OCI-LY1 (cell line): ENCODE results near the gene RTBDN.
"Not testable (repeated sequence)": the region's sequence is repeated elsewhere in the genome, so short reads cannot be mapped to it uniquely, and the experiment has no call there.

Experiments
- H2AFZ ChIP-seq: fragments of 200-600 bp; sonication (generic), shearing (Covaris generic); 2 replicates; pipeline ENCODE4 v1.6.0; 2014; ENCODE audit warnings: antibody characterized with exemption, mild to moderate bottlenecking, low read length
- H3F3A ChIP-seq: fragments of 200-600 bp; sonication (generic), shearing (Covaris generic); 2 replicates; pipeline ENCODE4 v1.6.0; 2014; ENCODE audit warnings: mild to moderate bottlenecking, antibody characterized with exemption, low read length, moderate library complexity; ENCODE audit not compliant: insufficient read depth
- H3K27ac ChIP-seq: fragments of 200-600 bp; sonication (generic); 2 replicates; pipeline ENCODE4 v1.5.1; 2014; ENCODE audit warnings: low read length, mixed run types, mild to moderate bottlenecking, low read depth; ENCODE audit not compliant: poor library complexity, severe bottlenecking
- H3K27me3 ChIP-seq: fragments of 200-600 bp; sonication (generic); 2 replicates; pipeline ENCODE4 v1.6.0; 2014; ENCODE audit warnings: antibody characterized with exemption, mild to moderate bottlenecking, low read length, moderate library complexity; ENCODE audit not compliant: insufficient read depth
- H3K36me3 ChIP-seq: fragments of 200-600 bp; sonication (generic); 2 replicates; pipeline ENCODE4 v1.6.1; 2014; ENCODE audit warnings: mild to moderate bottlenecking, antibody characterized with exemption, low read length, moderate library complexity, mixed read lengths; ENCODE audit not compliant: insufficient read depth
- H3K4me1 ChIP-seq: fragments of 200-600 bp; sonication (generic); 2 replicates; pipeline ENCODE4 v1.5.1; 2014; ENCODE audit warnings: mild to moderate bottlenecking, low read length, moderate library complexity; ENCODE audit not compliant: insufficient read depth, severe bottlenecking
- H3K4me2 ChIP-seq: fragments of 200-600 bp; sonication (generic), shearing (Covaris generic); 2 replicates; pipeline ENCODE4 v1.6.1; 2014; ENCODE audit warnings: low read length
- H3K4me3 ChIP-seq: fragments of 200-600 bp; sonication (generic); 2 replicates; pipeline ENCODE4 v1.5.1; 2014; ENCODE audit warnings: low read length, low read depth, mild to moderate bottlenecking, mixed read lengths; ENCODE audit not compliant: poor library complexity, severe bottlenecking
- H3K79me2 ChIP-seq: fragments of 200-600 bp; shearing (Covaris generic); 2 replicates; pipeline ENCODE4 v1.6.1; 2016; ENCODE audit warnings: mixed run types, low read length, mixed read lengths; ENCODE audit not compliant: insufficient read depth
- H3K9ac ChIP-seq: fragments of 200-600 bp; sonication (generic), shearing (Covaris generic); 2 replicates; pipeline ENCODE4 v1.6.1; 2014; ENCODE audit warnings: mild to moderate bottlenecking, low read length, mixed read lengths
- H3K9me2 ChIP-seq: fragments of 200-600 bp; sonication (generic), shearing (Covaris generic); 2 replicates; pipeline ENCODE4 v1.6.1; 2014; ENCODE audit warnings: low read depth, mild to moderate bottlenecking, low read length, mixed read lengths
- H3K9me3 ChIP-seq: fragments of 200-600 bp; shearing (Covaris generic); 2 replicates; pipeline ENCODE4 v1.6.1; 2014; ENCODE audit warnings: low read length, mixed read lengths
- H4K20me1 ChIP-seq: fragments of 200-600 bp; sonication (generic), shearing (Covaris generic); 2 replicates; pipeline ENCODE4 v1.6.0; 2016; ENCODE audit warnings: mild to moderate bottlenecking, low read length; ENCODE audit not compliant: insufficient read depth
- CTCF ChIP-seq: fragments of 200-600 bp; sonication (generic), shearing (Covaris generic); IDR thresholded peaks from 2 replicates; pipeline ENCODE4 v1.5.1; 2017; ENCODE audit warnings: mild to moderate bottlenecking, antibody characterized with exemption, low read length, moderate library complexity, mixed read lengths
- EZH2 ChIP-seq: fragments of 200-600 bp; sonication (generic), shearing (Covaris generic); IDR thresholded peaks from 2 replicates; pipeline ENCODE4 v1.8.0; 2017; ENCODE audit warnings: borderline replicate concordance, mixed run types, mild to moderate bottlenecking, antibody characterized with exemption, low read length, moderate library complexity, mixed read lengths

RTBDN gene

GRCh38 chr19:12800466-12800770, 34.0 kb downstream of the RTBDN start:
- no peaks in the 10 kb centered on the region for H3K9me3 ChIP-seq
- no peaks in the 10 kb centered on the region for H3K27me3 ChIP-seq
- H3K9ac ChIP-seq = peak overlapping the region; percentile 98
- H3K79me2 ChIP-seq = no peaks in the 10 kb centered on the region
- H3F3A ChIP-seq = no peaks in the 10 kb centered on the region
- no peaks in the 10 kb centered on the region for H4K20me1 ChIP-seq
- peak overlapping the region; percentile 97 for H3K4me3 ChIP-seq
- no peak for TF ChIP-seq EZH2
- peaks cover 29% of the 10 kb centered on the region for H3K4me1 ChIP-seq
- H2AFZ ChIP-seq = no peak overlapping the region
- H3K27ac ChIP-seq = peak overlapping the region; percentile 50
- H3K36me3 ChIP-seq = peaks cover 16% of the 10 kb centered on the region; the same call in 1 of the 2 replicates
- no peaks in the 10 kb centered on the region for H3K9me2 ChIP-seq
- H3K4me2 ChIP-seq = peak overlapping the region; percentile 74

- H4K20me1 ChIP-seq = no peaks in the 10 kb centered on the region
- peak overlapping the region; percentile 74 for H3K4me2 ChIP-seq
- no peaks in the 10 kb centered on the region for H3K9me2 ChIP-seq
- H3K4me1 ChIP-seq = peaks cover 29% of the 10 kb centered on the region
- peak overlapping the region; percentile 50 for H3K27ac ChIP-seq
- H3F3A ChIP-seq = no peaks in the 10 kb centered on the region
- H3K4me3 ChIP-seq = peak overlapping the region; percentile 97
- H3K9ac ChIP-seq = peak overlapping the region; percentile 98; the same call in 1 of the 2 replicates
- H3K9me3 ChIP-seq = no peaks in the 10 kb centered on the region
- no peaks in the 10 kb centered on the region for H3K79me2 ChIP-seq
- no peak for TF ChIP-seq CTCF
- no peak for TF ChIP-seq EZH2
- H2AFZ ChIP-seq = no peak overlapping the region
- H3K27me3 ChIP-seq = no peaks in the 10 kb centered on the region
- peaks cover 16% of the 10 kb centered on the region; the same call in 1 of the 2 replicates for H3K36me3 ChIP-seq
These were observed 34.5 kb downstream of the RTBDN start for GRCh38 chr19:12799742-12800465.

GRCh38 chr19:12797607-12798006, 36.8 kb downstream of the RTBDN start:
- not testable (repeated sequence) for H3K27me3 ChIP-seq, H3K9ac ChIP-seq, H3K9me3 ChIP-seq, H3K4me3 ChIP-seq, H2AFZ ChIP-seq, H3K27ac ChIP-seq, H3K4me2 ChIP-seq, H4K20me1 ChIP-seq, H3K79me2 ChIP-seq, H3F3A ChIP-seq, H3K9me2 ChIP-seq
- peaks cover 37% of the 10 kb centered on the region for H3K4me1 ChIP-seq
- peaks cover 16% of the 10 kb centered on the region; the same call in 1 of the 2 replicates for H3K36me3 ChIP-seq

GRCh38 chr19:12797141-12797587, 37.2 kb downstream of the RTBDN start:
- Histone ChIP-seq H3K9me2 (no peaks in the 10 kb centered on the region), H3K4me3 (no peak overlapping the region), H3K27ac (no peak overlapping the region), H3K27me3 (no peaks in the 10 kb centered on the region), H3K36me3 (peaks cover 16% of the 10 kb centered on the region; the same call in 1 of the 2 replicates), H3F3A (no peaks in the 10 kb centered on the region), H2AFZ (no peak overlapping the region), H3K4me2 (no peak overlapping the region), H3K4me1 (peaks cover 33% of the 10 kb centered on the region), H3K79me2 (no peaks in the 10 kb centered on the region), H4K20me1 (no peaks in the 10 kb centered on the region), H3K9ac (no peak overlapping the region), H3K9me3 (no peaks in the 10 kb centered on the region)
- TF ChIP-seq EZH2 = no peak
- no peak for TF ChIP-seq CTCF
